ENCODE measurements around the gene KCNMA1. TPM values are rescaled to one million over a fixed set of nuclear protein-coding genes. Genes with fewer than 3 reads are reported as not detected.

Gene KCNMA1
- total and polyA plus RNA-seq, 10 of the 15 experiments (the other 5 are each of a cell fraction or from before 2014, with no cell fraction given): 8.5 to 77.0 (median 21.3) TPM

DNA sequence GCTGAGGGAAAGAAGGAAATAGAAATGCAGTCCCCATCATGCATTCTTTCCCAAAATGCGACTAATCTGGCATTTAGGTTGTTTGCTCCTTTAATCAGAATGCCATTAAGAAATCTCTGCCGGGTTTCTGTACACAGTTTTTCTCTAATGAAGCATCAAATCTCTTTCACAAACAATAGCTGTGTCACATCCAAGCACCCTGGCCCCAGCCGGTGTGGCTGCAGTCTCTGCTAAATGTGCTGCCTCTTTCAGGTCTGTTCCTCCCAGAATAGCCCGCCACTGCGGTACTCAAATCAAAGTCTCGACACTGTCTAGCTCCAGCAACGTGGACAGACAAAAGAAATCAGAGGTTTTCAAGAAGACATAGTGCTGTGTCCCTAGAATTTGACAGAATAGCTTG lies 343.8 kb downstream of the KCNMA1 start:
- Histone ChIP-seq H3K4me2 (ENCODE audit: control insufficient read depth, insufficient read depth) (no peak overlapping the region), H2AFZ (ENCODE audit: control insufficient read depth, low read depth, low read length) (no peak overlapping the region), H3K27me3 (replicated peaks in 1 of 2; ENCODE audit: control insufficient read depth in 2 of 2, insufficient read depth in 2 of 2, low read length in 1 of 2) (no peaks in the 10 kb centered on the region), H3K9ac (ENCODE audit: control insufficient read depth, insufficient read depth, low read length) (no peak overlapping the region), H3K79me2 (ENCODE audit: control insufficient read depth, insufficient read depth, low read length) (no peaks in the 10 kb centered on the region), H4K20me1 (ENCODE audit: control insufficient read depth, insufficient read depth) (no peaks in the 10 kb centered on the region), H3K36me3 (ENCODE audit: control insufficient read depth in 2 of 2, insufficient read depth in 2 of 2, low read length in 1 of 2) (no peaks in the 10 kb centered on the region), H3K27ac (ENCODE audit: control insufficient read depth, insufficient read depth) (no peak overlapping the region), H3K4me1 (ENCODE audit: control insufficient read depth, insufficient read depth, low read length) (no peaks in the 10 kb centered on the region), H3K4me3 (no peak overlapping the region), H3K9me3 (replicated peaks; ENCODE audit: control insufficient read depth, insufficient read depth, low read length) (no peaks in the 10 kb centered on the region)
- FAIRE-seq: no peak
- BruUV-seq (replicated peaks): no TSS peak
- ATAC-seq: no peak
- 28% methylated on average over 7 of the region's 7 CpGs for WGBS (ENCODE audit: insufficient coverage, insufficient replicate concordance, low lambda C conversion rate, missing lambda C conversion rate)
- ChIA-PET SMC1A (ENCODE audit: uncharacterized antibody, unreplicated experiment) (interaction anchor here (0.8 to 1.4 kb wide), 4 partner anchors 9 to 121 kb away, joined by 3 read pairs; no protein-coding TSS in a partner anchor), RAD21 (ENCODE audit: unreplicated experiment) (no interaction called here), POLR2A (no interaction called here), CTCF (interaction anchor here (0.8 to 1.6 kb wide), 5 partner anchors 18 to 463 kb away, joined by 3 to 4 read pairs (median 3); no protein-coding TSS in a partner anchor)
- intact Hi-C loops (cut with micrococcal nuclease; ENCODE audit: unreplicated experiment) (no loop called here), in situ Hi-C loops (cut with MboI) (no loop called here)
- DNase-seq (ENCODE audit: low read depth, low spot score): no peak
- no peak for TF ChIP-seq E2F4 (IDR thresholded peaks at IDR 0.05; ENCODE audit: low read depth, low read length)
- no peak for TF ChIP-seq NKRF (conservative IDR thresholded peaks at IDR 0.05)
- TF ChIP-seq SIN3A (IDR thresholded peaks at IDR 0.05; ENCODE audit: low read depth, low read length): no peak
- no peak for TF ChIP-seq POLR2AphosphoS5 (IDR thresholded peaks at IDR 0.05; ENCODE audit: low read length)
- TF ChIP-seq, protein P1, sequence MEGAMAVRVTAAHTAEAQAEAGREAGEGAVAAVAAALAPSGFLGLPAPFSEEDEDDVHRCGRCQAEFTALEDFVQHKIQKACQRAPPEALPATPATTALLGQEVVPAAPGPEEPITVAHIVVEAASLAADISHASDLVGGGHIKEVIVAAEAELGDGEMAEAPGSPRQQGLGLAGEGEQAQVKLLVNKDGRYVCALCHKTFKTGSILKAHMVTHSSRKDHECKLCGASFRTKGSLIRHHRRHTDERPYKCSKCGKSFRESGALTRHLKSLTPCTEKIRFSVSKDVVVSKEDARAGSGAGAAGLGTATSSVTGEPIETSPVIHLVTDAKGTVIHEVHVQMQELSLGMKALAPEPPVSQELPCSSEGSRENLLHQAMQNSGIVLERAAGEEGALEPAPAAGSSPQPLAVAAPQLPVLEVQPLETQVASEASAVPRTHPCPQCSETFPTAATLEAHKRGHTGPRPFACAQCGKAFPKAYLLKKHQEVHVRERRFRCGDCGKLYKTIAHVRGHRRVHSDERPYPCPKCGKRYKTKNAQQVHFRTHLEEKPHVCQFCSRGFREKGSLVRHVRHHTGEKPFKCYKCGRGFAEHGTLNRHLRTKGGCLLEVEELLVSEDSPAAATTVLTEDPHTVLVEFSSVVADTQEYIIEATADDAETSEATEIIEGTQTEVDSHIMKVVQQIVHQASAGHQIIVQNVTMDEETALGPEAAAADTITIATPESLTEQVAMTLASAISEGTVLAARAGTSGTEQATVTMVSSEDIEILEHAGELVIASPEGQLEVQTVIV (IDR thresholded peaks at IDR 0.05; ENCODE audit: borderline replicate concordance, partially characterized antibody): no peak
- no peak for TF ChIP-seq RAD21 (IDR thresholded peaks at IDR 0.05; ENCODE audit: insufficient read depth, low read depth, low read length)
- TF ChIP-seq MTA2 (IDR thresholded peaks at IDR 0.05; ENCODE audit: low read depth): no peak
- no peak for TF ChIP-seq YBX1 (IDR thresholded peaks at IDR 0.05)
- no peak for TF ChIP-seq GATAD2B (conservative IDR thresholded peaks at IDR 0.05; ENCODE audit: low read depth)
- no peak for TF ChIP-seq ZNF217 (IDR thresholded peaks at IDR 0.05)
- TF ChIP-seq, protein P2, sequence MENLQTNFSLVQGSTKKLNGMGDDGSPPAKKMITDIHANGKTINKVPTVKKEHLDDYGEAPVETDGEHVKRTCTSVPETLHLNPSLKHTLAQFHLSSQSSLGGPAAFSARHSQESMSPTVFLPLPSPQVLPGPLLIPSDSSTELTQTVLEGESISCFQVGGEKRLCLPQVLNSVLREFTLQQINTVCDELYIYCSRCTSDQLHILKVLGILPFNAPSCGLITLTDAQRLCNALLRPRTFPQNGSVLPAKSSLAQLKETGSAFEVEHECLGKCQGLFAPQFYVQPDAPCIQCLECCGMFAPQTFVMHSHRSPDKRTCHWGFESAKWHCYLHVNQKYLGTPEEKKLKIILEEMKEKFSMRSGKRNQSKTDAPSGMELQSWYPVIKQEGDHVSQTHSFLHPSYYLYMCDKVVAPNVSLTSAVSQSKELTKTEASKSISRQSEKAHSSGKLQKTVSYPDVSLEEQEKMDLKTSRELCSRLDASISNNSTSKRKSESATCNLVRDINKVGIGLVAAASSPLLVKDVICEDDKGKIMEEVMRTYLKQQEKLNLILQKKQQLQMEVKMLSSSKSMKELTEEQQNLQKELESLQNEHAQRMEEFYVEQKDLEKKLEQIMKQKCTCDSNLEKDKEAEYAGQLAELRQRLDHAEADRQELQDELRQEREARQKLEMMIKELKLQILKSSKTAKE (IDR thresholded peaks at IDR 0.05; ENCODE audit: low read depth, poor library complexity, severe bottlenecking): no peak
- TF ChIP-seq SUPT20H (IDR thresholded peaks at IDR 0.05; ENCODE audit: borderline replicate concordance, control insufficient read depth, low read depth, low read length): no peak
- TF ChIP-seq TAF1 (IDR thresholded peaks at IDR 0.05; ENCODE audit: borderline replicate concordance, low read depth, low read length): no peak
- no peak for TF ChIP-seq SMAD1 (IDR thresholded peaks at IDR 0.05; ENCODE audit: low read depth, partially characterized antibody)
